ENCODE measurements around the gene TEX29.

Gene TEX29

DNA sequence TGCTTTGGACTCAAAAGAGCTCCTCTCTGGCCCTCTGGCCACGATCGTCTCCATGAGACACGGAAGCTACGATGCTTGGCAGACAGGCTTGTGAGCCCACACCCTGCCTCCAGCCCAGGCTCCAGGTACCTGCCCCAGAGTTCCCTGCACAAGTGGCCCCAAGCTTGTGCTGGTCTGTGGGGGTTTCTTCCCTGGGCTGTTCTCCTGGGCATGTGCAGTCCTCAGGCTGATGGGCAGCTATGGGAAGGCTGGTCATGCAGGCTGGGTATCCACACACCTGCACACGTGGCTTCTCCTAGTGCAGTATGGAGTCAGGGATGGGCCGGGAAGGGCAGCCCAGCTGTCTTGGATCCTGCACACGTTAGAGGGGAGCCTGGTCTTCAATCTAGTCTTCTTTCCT, 43.1 kb downstream of the TEX29 start:
- H3K9me2 ChIP-seq (replicated peaks; ENCODE audit: insufficient read depth, low read length), result no peaks in the 10 kb centered on the region
- no peak overlapping the region for H3K9ac ChIP-seq (ENCODE audit: low read length)
- H3K27me3 ChIP-seq (replicated peaks; ENCODE audit: insufficient read depth, low read length), result no peaks in the 10 kb centered on the region

DNA sequence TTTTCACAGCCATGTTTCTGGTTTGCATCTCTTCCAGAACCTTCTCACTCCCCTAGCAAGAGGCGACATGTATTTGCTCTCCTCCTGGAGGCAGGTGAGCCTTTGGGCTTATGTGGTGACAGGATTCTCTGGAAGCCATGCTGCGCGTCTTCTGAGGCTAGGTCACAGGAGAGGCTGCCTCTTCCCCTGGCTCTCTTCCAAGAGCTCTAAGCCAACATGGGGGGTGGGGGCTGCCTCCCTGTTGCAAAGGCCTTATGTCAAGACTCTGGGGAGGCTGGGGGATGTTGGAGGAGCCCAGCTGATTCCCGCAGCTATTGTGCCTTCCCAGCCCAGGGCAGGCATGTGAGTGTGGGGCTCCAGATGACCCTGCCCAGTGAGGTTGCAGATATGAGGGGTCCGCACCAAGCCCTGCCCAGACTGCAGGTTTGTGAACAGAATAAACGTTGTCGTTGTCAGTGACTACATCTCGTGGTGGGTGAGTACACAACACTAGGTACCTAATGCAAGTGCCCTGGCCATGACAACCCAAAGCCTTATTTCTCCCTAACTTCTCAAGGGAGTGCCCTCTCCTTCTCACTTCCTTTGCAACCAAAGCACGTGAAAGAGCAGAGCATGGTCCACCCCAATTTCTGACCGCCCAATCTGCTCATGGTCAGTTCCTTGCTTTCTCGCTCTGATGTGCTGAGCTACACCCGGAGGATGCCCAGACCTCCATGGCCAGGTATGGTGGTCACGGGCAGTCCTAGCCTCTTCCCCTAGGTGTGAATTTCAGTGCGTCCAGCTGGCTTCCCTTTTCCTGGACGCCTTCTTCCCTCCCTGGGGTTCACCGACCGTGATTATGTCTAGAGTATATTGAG, 44.9 kb downstream of the TEX29 start:
- no peaks in the 10 kb centered on the region for H3K9me2 ChIP-seq (replicated peaks; ENCODE audit: insufficient read depth, low read length)
- H3K4me1 ChIP-seq (ENCODE audit: low read length), result peaks cover 7% of the 10 kb centered on the region
- TF ChIP-seq EZH2phosphoT487 (IDR thresholded peaks at IDR 0.05; ENCODE audit: low read length), result no peak
- no peak for TF ChIP-seq EZH2 (optimal IDR thresholded peaks at IDR 0.05; ENCODE audit: low read depth, low read length)
- TF ChIP-seq, protein P1, sequence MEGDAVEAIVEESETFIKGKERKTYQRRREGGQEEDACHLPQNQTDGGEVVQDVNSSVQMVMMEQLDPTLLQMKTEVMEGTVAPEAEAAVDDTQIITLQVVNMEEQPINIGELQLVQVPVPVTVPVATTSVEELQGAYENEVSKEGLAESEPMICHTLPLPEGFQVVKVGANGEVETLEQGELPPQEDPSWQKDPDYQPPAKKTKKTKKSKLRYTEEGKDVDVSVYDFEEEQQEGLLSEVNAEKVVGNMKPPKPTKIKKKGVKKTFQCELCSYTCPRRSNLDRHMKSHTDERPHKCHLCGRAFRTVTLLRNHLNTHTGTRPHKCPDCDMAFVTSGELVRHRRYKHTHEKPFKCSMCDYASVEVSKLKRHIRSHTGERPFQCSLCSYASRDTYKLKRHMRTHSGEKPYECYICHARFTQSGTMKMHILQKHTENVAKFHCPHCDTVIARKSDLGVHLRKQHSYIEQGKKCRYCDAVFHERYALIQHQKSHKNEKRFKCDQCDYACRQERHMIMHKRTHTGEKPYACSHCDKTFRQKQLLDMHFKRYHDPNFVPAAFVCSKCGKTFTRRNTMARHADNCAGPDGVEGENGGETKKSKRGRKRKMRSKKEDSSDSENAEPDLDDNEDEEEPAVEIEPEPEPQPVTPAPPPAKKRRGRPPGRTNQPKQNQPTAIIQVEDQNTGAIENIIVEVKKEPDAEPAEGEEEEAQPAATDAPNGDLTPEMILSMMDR (IDR thresholded peaks at IDR 0.05; ENCODE audit: low read length), result no peak
- no peaks in the 10 kb centered on the region for H3K9me3 ChIP-seq (replicated peaks; ENCODE audit: insufficient read depth, low read length)
- no peak overlapping the region for H3K4me2 ChIP-seq (ENCODE audit: low read depth, low read length)
- H3K9ac ChIP-seq (ENCODE audit: low read length), result no peak overlapping the region
- H3K36me3 ChIP-seq (replicated peaks; ENCODE audit: insufficient read depth, low read length), result no peaks in the 10 kb centered on the region
- no peak for DNase-seq
- H4K20me1 ChIP-seq (ENCODE audit: insufficient read depth, low read length), result no peaks in the 10 kb centered on the region
- H3K79me2 ChIP-seq (ENCODE audit: low read length), result no peaks in the 10 kb centered on the region
- no peak overlapping the region for H3K27ac ChIP-seq (ENCODE audit: low read length)
- H3F3A ChIP-seq (ENCODE audit: insufficient read depth, low read length), result 0 out of 2 replicates have a peak, but pooled peaks cover 2% of the 10 kb centered on the region
- no peak overlapping the region for H3K4me3 ChIP-seq (ENCODE audit: low read length)
- no peak overlapping the region for H2AFZ ChIP-seq (ENCODE audit: low read length)
- no peaks in the 10 kb centered on the region for H3K27me3 ChIP-seq (replicated peaks; ENCODE audit: insufficient read depth, low read length)

More for the DNA sequence above, 43.1 kb downstream of the TEX29 start:
- no peak for TF ChIP-seq EZH2phosphoT487 (IDR thresholded peaks at IDR 0.05; ENCODE audit: low read length)
- TF ChIP-seq, protein P1 (IDR thresholded peaks at IDR 0.05; ENCODE audit: low read length), result no peak
- TF ChIP-seq EZH2 (optimal IDR thresholded peaks at IDR 0.05; ENCODE audit: low read depth, low read length), result no peak
- Histone ChIP-seq H2AFZ (ENCODE audit: low read length) (no peak overlapping the region), H3K36me3 (replicated peaks; ENCODE audit: insufficient read depth, low read length) (no peaks in the 10 kb centered on the region), H4K20me1 (ENCODE audit: insufficient read depth, low read length) (no peaks in the 10 kb centered on the region), H3K4me2 (ENCODE audit: low read depth, low read length) (no peak overlapping the region), H3K27ac (ENCODE audit: low read length) (no peak overlapping the region), H3K79me2 (ENCODE audit: low read length) (no peaks in the 10 kb centered on the region), H3K9me3 (replicated peaks; ENCODE audit: insufficient read depth, low read length) (no peaks in the 10 kb centered on the region), H3K4me1 (ENCODE audit: low read length) (peaks cover 7% of the 10 kb centered on the region), H3K4me3 (ENCODE audit: low read length) (no peak overlapping the region), H3F3A (ENCODE audit: insufficient read depth, low read length) (0 out of 2 replicates have a peak, but pooled peaks cover 2% of the 10 kb centered on the region)
- no peak for DNase-seq

DNA sequence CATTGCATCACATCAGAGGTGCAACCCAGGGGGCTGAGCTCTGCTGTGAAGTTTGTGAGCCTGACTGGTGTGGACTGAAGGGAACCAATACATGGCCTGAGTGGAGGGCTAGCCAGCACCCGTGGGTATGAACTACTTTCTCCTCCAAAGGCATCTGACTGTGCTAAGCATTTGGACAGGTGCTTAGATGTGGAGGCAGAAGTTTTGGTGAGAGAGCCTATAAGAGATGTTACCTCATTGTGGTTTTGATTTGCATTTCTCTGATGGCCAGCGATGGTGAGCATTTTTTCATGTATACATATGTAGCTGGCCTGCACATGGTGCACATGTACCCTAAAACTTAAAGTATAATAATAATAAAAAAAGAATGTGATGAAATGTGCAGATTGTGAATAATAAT, 46.9 kb downstream of the TEX29 start:
- Histone ChIP-seq H3K79me2 (ENCODE audit: low read length) (no peaks in the 10 kb centered on the region), H3K9me3 (replicated peaks; ENCODE audit: insufficient read depth, low read length) (no peaks in the 10 kb centered on the region), H3K4me3 (ENCODE audit: low read length) (no peak overlapping the region), H3K27me3 (replicated peaks; ENCODE audit: insufficient read depth, low read length) (no peaks in the 10 kb centered on the region), H3F3A (ENCODE audit: insufficient read depth, low read length) (0 out of 2 replicates have a peak, but pooled peaks cover 2% of the 10 kb centered on the region), H3K4me2 (ENCODE audit: low read depth, low read length) (peak overlapping the region; percentile 30; the same call in 1 of the 2 replicates), H3K4me1 (ENCODE audit: low read length) (peaks cover 7% of the 10 kb centered on the region), H4K20me1 (ENCODE audit: insufficient read depth, low read length) (no peaks in the 10 kb centered on the region), H3K27ac (ENCODE audit: low read length) (no peak overlapping the region; the same call in 1 of the 2 replicates), H3K9me2 (replicated peaks; ENCODE audit: insufficient read depth, low read length) (no peaks in the 10 kb centered on the region), H2AFZ (ENCODE audit: low read length) (no peak overlapping the region), H3K9ac (ENCODE audit: low read length) (no peak overlapping the region), H3K36me3 (replicated peaks; ENCODE audit: insufficient read depth, low read length) (no peaks in the 10 kb centered on the region)
- peak; percentile 64 for DNase-seq
- TF ChIP-seq, protein P1 (IDR thresholded peaks at IDR 0.05; ENCODE audit: low read length), result no peak
- TF ChIP-seq EZH2 (optimal IDR thresholded peaks at IDR 0.05; ENCODE audit: low read depth, low read length) (no peak), EZH2phosphoT487 (IDR thresholded peaks at IDR 0.05; ENCODE audit: low read length) (no peak)

All from MM.1S (cell line).